ENCODE data around the gene SENP3.
A peak's percentile ranks its signal among the peaks of the same experiment; 100 is the strongest.

SENP3 gene

DNA sequence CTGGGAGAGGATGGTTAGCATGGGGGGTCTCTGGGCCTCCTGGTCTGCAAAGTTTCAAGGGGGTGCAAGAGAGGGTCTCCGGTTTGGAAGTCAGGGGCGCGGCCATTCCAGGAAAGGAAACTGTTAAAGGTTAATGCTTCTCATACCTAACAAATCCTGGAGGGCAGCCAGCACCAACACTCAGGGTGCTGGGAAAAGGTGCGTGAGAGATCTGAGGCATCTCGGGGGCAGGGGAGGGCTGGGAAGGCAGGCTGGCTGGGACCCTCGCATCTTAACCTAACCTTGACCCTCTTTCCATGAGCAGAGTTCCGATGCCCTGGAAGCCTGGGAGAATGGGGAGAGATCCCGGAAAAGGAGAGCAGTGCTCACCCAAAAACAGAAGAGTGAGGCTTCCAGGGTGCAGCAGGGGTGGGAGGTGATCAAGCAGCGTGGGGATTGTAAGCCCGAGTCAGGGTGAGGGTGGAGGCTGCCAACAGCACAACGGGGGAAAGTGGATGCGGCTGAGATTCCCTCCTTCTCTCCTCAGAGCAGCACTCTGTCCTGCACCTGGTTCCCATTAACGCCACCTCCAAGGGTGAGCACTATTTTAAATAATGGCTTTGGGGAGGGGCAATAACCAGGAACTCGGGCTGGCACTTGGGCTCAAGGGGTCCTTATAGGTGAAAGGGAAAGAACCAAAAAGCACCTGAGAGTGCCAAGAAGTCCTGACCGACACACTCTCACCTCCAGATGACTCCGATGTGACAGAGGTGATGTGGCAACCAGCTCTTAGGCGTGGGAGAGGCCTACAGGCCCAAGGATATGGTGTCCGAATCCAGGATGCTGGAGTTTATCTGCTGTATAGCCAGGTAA is 2.2 kb upstream of the SENP3 start:
- DNase-seq (ENCODE audit: low spot score) = no peak
- TF ChIP-seq, protein P1, sequence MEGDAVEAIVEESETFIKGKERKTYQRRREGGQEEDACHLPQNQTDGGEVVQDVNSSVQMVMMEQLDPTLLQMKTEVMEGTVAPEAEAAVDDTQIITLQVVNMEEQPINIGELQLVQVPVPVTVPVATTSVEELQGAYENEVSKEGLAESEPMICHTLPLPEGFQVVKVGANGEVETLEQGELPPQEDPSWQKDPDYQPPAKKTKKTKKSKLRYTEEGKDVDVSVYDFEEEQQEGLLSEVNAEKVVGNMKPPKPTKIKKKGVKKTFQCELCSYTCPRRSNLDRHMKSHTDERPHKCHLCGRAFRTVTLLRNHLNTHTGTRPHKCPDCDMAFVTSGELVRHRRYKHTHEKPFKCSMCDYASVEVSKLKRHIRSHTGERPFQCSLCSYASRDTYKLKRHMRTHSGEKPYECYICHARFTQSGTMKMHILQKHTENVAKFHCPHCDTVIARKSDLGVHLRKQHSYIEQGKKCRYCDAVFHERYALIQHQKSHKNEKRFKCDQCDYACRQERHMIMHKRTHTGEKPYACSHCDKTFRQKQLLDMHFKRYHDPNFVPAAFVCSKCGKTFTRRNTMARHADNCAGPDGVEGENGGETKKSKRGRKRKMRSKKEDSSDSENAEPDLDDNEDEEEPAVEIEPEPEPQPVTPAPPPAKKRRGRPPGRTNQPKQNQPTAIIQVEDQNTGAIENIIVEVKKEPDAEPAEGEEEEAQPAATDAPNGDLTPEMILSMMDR (IDR thresholded peaks at IDR 0.05; ENCODE audit: borderline replicate concordance, control extremely low read depth, extremely low read depth, insufficient read depth, missing control alignments) = no peak
- in situ Hi-C loops (cut with MboI; ENCODE audit: low sequenced_read_pairs, unreplicated experiment) = no loop called here

DNA sequence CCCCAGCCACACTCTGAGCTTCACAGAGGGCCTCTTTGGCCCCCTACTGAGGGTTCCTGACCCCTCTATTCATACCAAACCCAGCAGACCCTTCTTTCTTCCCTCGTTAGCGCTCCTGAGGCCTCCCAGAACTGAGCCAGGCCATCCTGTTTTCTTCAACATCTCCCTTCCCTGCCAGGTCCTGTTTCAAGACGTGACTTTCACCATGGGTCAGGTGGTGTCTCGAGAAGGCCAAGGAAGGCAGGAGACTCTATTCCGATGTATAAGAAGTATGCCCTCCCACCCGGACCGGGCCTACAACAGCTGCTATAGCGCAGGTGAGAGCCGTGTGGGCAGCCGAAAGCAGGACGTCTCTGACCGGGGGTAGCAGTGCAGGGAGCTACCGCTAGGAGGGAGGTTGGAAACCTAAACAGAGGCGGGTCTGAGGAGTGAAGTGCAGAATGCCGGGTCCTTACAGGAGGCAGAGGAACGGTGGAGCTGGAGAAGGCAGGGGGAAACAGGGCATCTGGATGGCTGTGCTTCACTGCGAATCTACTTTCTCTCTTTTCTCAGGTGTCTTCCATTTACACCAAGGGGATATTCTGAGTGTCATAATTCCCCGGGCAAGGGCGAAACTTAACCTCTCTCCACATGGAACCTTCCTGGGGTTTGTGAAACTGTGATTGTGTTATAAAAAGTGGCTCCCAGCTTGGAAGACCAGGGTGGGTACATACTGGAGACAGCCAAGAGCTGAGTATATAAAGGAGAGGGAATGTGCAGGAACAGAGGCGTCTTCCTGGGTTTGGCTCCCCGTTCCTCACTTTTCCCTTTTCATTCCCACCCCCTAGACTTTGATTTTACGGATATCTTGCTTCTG is 1.3 kb upstream of the SENP3 start:
- TF ChIP-seq, protein P1 (IDR thresholded peaks at IDR 0.05; ENCODE audit: borderline replicate concordance, control extremely low read depth, extremely low read depth, insufficient read depth, missing control alignments) = peak; percentile 63
- in situ Hi-C loops (cut with MboI; ENCODE audit: low sequenced_read_pairs, unreplicated experiment) = no loop called here
- no peak for DNase-seq (ENCODE audit: low spot score)

DNA sequence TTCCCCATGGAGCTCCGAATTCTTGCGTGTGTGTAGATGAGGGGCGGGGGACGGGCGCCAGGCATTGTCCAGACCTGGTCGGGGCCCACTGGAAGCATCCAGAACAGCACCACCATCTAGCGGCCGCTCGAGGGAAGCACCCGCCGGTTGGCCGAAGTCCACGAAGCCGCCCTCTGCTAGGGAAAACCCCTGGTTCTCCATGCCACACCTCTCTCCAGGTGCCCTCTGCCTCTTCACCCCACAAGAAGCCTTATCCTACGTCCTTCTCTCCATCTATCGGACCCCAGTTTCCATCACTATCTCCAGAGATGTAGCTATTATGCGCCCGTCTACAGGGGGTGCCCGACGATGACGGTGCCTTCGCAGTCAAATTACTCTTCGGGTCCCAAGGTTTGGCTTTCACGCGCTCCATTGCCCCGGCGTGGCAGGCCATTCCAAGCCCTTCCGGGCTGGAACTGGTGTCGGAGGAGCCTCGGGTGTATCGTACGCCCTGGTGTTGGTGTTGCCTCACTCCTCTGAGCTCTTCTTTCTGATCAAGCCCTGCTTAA is 617 bp upstream of the SENP3 start:
- TF ChIP-seq, protein P1 (IDR thresholded peaks at IDR 0.05; ENCODE audit: borderline replicate concordance, control extremely low read depth, extremely low read depth, insufficient read depth, missing control alignments) = peak; percentile 93
- in situ Hi-C loops (cut with MboI; ENCODE audit: low sequenced_read_pairs, unreplicated experiment) = no loop called here
- peak; percentile 91 for DNase-seq (ENCODE audit: low spot score)

DNA sequence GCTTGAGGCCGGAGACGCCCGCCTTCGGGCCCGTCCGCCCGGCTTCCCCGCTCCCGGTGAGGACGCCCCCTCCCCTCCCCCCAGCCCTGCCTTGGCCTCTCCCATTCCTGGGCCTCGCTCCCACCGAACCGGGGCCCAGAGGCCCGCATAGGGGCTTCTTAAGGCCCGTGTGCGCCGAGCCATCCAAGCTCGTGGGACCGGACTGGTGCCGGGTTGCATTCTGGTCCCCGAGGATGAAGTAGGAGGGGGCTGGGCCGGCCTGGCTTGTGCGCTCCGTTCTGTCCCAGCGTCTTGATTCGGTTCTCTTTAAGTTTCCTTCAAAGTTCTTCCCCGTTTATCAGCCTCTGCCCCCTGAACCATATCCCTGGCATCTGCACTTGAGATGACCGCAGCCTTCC is 488 bp downstream of the SENP3 start:
- DNase-seq (ENCODE audit: low spot score) = no peak
- in situ Hi-C loops (cut with MboI; ENCODE audit: low sequenced_read_pairs, unreplicated experiment) = no loop called here
- TF ChIP-seq, protein P1 (IDR thresholded peaks at IDR 0.05; ENCODE audit: borderline replicate concordance, control extremely low read depth, extremely low read depth, insufficient read depth, missing control alignments) = no peak

DNA sequence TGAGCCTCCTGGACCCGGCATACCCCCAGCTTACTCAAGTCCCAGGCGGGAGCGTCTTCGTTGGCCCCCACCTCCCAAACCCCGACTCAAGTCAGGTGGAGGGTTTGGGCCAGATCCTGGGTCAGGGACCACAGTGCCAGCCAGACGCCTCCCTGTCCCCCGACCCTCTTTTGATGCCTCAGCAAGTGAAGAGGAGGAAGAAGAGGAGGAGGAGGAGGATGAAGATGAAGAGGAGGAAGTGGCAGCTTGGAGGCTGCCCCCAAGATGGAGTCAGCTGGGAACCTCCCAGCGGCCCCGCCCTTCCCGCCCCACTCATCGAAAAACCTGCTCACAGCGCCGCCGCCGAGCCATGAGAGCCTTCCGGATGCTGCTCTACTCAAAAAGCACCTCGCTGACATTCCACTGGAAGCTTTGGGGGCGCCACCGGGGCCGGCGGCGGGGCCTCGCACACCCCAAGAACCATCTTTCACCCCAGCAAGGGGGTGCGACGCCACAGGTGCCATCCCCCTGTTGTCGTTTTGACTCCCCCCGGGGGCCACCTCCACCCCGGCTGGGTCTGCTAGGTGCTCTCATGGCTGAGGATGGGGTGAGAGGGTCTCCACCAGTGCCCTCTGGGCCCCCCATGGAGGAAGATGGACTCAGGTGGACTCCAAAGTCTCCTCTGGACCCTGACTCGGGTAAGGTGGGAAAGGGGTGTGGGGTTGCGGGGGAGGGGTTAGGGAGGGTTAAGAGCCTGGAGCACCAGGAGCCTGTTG is 1.6 kb downstream of the SENP3 start:
- TF ChIP-seq, protein P1 (IDR thresholded peaks at IDR 0.05; ENCODE audit: borderline replicate concordance, control extremely low read depth, extremely low read depth, insufficient read depth, missing control alignments) = no peak
- in situ Hi-C loops (cut with MboI; ENCODE audit: low sequenced_read_pairs, unreplicated experiment) = no loop called here
- DNase-seq (ENCODE audit: low spot score) = no peak

DNA sequence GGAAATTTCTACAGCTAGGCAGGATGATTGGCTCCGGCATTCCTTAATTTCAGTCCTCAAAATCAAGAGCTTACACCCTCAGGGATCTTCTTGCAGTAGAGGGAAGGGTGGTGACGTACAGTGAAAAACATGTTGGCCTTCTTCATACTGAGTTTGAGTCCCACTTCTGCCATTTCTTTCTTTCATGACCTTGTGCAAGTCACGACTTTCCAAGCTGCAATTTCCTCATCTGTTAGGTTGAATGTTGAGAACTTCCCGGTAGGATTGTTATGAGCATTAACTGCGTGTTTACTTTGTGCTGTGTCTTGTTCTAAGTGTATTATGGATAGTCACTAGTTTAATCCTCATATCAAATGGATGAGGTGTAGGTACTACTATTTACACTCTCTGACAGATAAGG is 7.9 kb downstream of the SENP3 start:
- in situ Hi-C loops (cut with MboI; ENCODE audit: low sequenced_read_pairs, unreplicated experiment) = no loop called here
- no peak for DNase-seq (ENCODE audit: low spot score)
- TF ChIP-seq, protein P1 (IDR thresholded peaks at IDR 0.05; ENCODE audit: borderline replicate concordance, control extremely low read depth, extremely low read depth, insufficient read depth, missing control alignments) = no peak

All from GM13976 (cell line).